Mesothelial cell of epicardium (in vitro differentiated cells): ENCODE measurements around the gene DMD. TPM values are rescaled to one million over a fixed set of nuclear protein-coding genes. Genes with fewer than 3 reads are reported as not detected.

Experiments used
- DNase-seq, 2 experiments: peaks; one replicate each; pipeline ENCODE4 v3.0.0; 2021; ENCODE audit warnings: low spot score in 2 of 2; ENCODE audit not compliant: unreplicated experiment in 2 of 2
- H3K27ac Mint-ChIP-seq: 2 replicates; pipeline ENCODE4 v1.8.0; 2021; ENCODE audit warnings: mixed read lengths
- H3K27me3 Mint-ChIP-seq: 2 replicates; pipeline ENCODE4 v1.8.0; 2021; ENCODE audit warnings: low read depth, mixed read lengths
- H3K36me3 Mint-ChIP-seq: 2 replicates; pipeline ENCODE4 v1.8.0; 2021; ENCODE audit warnings: mixed read lengths
- H3K4me1 Mint-ChIP-seq: 2 replicates; pipeline ENCODE4 v1.8.0; 2021; ENCODE audit warnings: mixed read lengths
- H3K4me3 Mint-ChIP-seq: 2 replicates; pipeline ENCODE4 v1.8.0; 2021; ENCODE audit warnings: mild to moderate bottlenecking, moderate library complexity, mixed read lengths
- H3K9me3 Mint-ChIP-seq: 2 replicates; pipeline ENCODE4 v1.8.0; 2021; ENCODE audit warnings: mixed read lengths
- total RNA-seq: library from RNA; stranded (reverse); gene quantifications from 3 replicates; pipeline ENCODE4 v1.2.1, GENCODE V29; 2021
- TF ChIP-seq, protein P1 (sequence below): fragments of 200-600 bp; sonication (generic); IDR thresholded peaks from one replicate; pipeline ENCODE4 v1.5.0; 2021; ENCODE audit warnings: antibody characterized with exemption; ENCODE audit not compliant: unreplicated experiment

DMD gene
- total RNA-seq, 1 donor from 2014 or later: 79.4 TPM

- Mint-ChIP-seq H3K27me3 (no peaks in the 10 kb centered on the region), H3K4me3 (no peak overlapping the region), H3K9me3 (peaks cover 54% of the 10 kb centered on the region), H3K27ac (no peak overlapping the region), H3K4me1 (no peaks in the 10 kb centered on the region), H3K36me3 (no peaks in the 10 kb centered on the region)
- DNase-seq: no peak
- TF ChIP-seq, protein P1, sequence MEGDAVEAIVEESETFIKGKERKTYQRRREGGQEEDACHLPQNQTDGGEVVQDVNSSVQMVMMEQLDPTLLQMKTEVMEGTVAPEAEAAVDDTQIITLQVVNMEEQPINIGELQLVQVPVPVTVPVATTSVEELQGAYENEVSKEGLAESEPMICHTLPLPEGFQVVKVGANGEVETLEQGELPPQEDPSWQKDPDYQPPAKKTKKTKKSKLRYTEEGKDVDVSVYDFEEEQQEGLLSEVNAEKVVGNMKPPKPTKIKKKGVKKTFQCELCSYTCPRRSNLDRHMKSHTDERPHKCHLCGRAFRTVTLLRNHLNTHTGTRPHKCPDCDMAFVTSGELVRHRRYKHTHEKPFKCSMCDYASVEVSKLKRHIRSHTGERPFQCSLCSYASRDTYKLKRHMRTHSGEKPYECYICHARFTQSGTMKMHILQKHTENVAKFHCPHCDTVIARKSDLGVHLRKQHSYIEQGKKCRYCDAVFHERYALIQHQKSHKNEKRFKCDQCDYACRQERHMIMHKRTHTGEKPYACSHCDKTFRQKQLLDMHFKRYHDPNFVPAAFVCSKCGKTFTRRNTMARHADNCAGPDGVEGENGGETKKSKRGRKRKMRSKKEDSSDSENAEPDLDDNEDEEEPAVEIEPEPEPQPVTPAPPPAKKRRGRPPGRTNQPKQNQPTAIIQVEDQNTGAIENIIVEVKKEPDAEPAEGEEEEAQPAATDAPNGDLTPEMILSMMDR: no peak
These were observed 1363.6 kb downstream of the DMD start for GRCh38 chrX:31847773-31848172.

DNA sequence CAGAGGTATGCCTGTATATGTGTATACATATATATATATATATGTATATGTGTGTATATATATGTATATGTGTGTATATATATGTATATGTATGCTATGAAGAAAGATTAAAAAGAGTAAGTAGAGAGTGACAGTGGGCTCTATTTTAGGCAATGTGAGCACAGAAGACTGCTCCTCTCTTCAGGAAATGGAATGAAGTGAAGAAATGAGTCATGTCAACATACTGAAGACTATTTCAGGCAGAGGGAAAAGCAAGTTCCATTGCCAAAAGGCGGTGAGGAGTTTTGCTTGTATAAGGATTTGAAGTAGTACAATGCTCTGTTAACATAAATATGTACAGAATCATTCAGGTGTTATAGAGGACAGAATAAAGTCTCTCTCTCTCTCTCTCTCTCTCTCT, 1366.3 kb downstream of the DMD start:
- Mint-ChIP-seq H3K36me3 (no peaks in the 10 kb centered on the region), H3K4me3 (no peak overlapping the region), H3K9me3 (peaks cover 51% of the 10 kb centered on the region), H3K27me3 (no peaks in the 10 kb centered on the region), H3K27ac (no peak overlapping the region), H3K4me1 (no peaks in the 10 kb centered on the region)
- TF ChIP-seq, protein P1: no peak
- no peak for DNase-seq

DNA sequence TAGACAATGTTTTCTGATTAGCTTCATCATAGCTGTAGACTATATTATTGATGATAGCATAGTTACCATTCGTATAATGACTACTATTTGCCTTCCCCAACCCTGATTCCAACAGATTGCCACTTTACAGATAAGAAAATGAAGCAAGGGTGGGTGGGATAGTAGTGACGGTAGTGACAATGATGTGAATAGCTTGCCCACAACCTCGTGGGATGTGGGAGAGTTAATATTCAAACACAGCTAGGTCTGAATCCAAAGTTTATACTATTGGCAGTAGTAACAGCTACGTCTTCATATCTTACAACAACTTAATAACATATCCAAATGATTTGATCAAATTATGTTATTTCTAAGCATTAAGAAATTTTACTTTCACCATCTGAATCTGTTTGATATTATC, 1372.7 kb downstream of the DMD start:
- Mint-ChIP-seq H3K4me3 (no peak overlapping the region), H3K36me3 (no peaks in the 10 kb centered on the region), H3K9me3 (peaks cover 54% of the 10 kb centered on the region), H3K27me3 (no peaks in the 10 kb centered on the region), H3K4me1 (peaks cover 2% of the 10 kb centered on the region), H3K27ac (no peak overlapping the region)
- DNase-seq: no peak
- TF ChIP-seq, protein P1: no peak

- Mint-ChIP-seq H3K36me3 (no peaks in the 10 kb centered on the region), H3K27me3 (no peaks in the 10 kb centered on the region), H3K27ac (no peak overlapping the region), H3K4me1 (peaks cover 3% of the 10 kb centered on the region), H3K4me3 (no peak overlapping the region), H3K9me3 (peaks cover 47% of the 10 kb centered on the region)
- TF ChIP-seq, protein P1: no peak
- DNase-seq: no peak
These were observed 1373.8 kb downstream of the DMD start for GRCh38 chrX:31837445-31838049.

- Mint-ChIP-seq H3K4me1 (peaks cover 11% of the 10 kb centered on the region), H3K27me3 (no peaks in the 10 kb centered on the region), H3K9me3 (peaks cover 43% of the 10 kb centered on the region), H3K27ac (no peak overlapping the region), H3K36me3 (no peaks in the 10 kb centered on the region), H3K4me3 (no peak overlapping the region)
- TF ChIP-seq, protein P1: no peak
- DNase-seq: no peak
These were observed 1374.9 kb downstream of the DMD start for GRCh38 chrX:31836479-31836878.

GRCh38 chrX:31832263-31832662, 1379.1 kb downstream of the DMD start:
- Mint-ChIP-seq H3K36me3 (peaks cover 5% of the 10 kb centered on the region), H3K9me3 (peaks cover 43% of the 10 kb centered on the region), H3K4me3 (no peak overlapping the region), H3K27ac (no peak overlapping the region), H3K27me3 (no peaks in the 10 kb centered on the region), H3K4me1 (peaks cover 8% of the 10 kb centered on the region)
- DNase-seq: no peak
- TF ChIP-seq, protein P1: no peak
